ENCODE data around the gene SLC9A9.
"Not testable (repeated sequence)": the region's sequence is repeated elsewhere in the genome, so short reads cannot be mapped to it uniquely, and the experiment has no call there.

Gene SLC9A9

DNA sequence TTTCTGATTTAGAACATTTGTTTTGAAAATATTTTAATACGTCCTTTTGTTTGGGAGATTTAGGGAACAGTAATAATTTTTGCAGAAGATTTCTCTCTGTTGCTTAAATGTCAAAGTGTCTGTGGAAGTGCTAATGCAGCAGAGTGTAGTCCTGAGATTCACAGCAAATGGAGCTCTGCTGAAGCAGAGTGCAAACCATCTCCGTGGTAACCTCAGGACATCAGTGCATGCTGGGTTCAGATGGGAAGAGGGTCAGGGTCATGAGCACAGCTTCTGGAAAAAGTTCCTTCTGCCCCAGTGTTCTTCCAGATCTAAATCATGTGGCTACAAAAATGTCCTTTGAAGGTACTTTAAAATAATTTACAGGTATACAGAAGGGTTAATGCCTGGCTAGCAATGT, 39.9 kb upstream of the SLC9A9 start:
- no peaks in the 10 kb centered on the region for H3K36me3 ChIP-seq
- TF ChIP-seq, protein P1, sequence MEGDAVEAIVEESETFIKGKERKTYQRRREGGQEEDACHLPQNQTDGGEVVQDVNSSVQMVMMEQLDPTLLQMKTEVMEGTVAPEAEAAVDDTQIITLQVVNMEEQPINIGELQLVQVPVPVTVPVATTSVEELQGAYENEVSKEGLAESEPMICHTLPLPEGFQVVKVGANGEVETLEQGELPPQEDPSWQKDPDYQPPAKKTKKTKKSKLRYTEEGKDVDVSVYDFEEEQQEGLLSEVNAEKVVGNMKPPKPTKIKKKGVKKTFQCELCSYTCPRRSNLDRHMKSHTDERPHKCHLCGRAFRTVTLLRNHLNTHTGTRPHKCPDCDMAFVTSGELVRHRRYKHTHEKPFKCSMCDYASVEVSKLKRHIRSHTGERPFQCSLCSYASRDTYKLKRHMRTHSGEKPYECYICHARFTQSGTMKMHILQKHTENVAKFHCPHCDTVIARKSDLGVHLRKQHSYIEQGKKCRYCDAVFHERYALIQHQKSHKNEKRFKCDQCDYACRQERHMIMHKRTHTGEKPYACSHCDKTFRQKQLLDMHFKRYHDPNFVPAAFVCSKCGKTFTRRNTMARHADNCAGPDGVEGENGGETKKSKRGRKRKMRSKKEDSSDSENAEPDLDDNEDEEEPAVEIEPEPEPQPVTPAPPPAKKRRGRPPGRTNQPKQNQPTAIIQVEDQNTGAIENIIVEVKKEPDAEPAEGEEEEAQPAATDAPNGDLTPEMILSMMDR (IDR thresholded peaks at IDR 0.05; ENCODE audit: low read depth, low read length) = no peak
- no peak overlapping the region for H3K4me3 ChIP-seq (ENCODE audit: low read depth, low read length)
- no peaks in the 10 kb centered on the region for H3K9me3 ChIP-seq
- no peaks in the 10 kb centered on the region for H3K4me1 ChIP-seq
- no peak for DNase-seq
- H3K27me3 ChIP-seq = 0 out of 2 replicates have a peak, but pooled peaks cover 4% of the 10 kb centered on the region

DNA sequence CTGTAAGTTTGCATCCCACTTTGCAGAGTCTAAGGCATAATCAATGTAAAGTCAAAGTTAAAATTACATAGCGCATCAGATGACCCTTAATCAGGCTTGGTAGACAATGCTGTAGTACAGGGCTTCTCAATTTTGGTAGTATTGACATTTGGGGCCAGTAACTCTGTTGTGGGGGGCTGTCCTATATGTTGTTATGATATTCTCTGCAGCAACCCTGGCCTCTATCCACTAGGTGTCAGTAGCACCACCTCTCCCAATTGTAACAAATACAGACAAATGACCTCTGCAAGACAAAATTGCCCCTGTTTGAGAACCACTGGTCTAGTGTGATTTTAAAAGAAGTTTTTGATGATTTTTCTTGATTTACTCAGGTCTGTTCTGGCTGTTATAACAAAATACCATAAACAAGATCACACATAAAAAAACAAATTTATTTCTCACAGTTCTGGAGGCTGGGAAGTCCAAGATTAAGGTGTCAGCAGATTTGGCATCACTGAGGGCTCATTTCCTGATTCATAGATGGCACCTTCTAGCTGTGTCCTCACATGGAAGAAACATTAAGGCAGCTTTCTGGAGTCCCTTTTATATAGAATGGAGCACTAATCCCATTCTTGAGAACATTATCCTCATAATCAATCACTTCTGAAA, 37.6 kb upstream of the SLC9A9 start:
- no peak overlapping the region for H3K4me3 ChIP-seq (ENCODE audit: low read depth, low read length)
- H3K27me3 ChIP-seq = no peaks in the 10 kb centered on the region
- no peaks in the 10 kb centered on the region for H3K36me3 ChIP-seq
- DNase-seq = peak; percentile 31
- TF ChIP-seq, protein P1 (IDR thresholded peaks at IDR 0.05; ENCODE audit: low read depth, low read length) = peak; percentile 93
- H3K9me3 ChIP-seq = no peaks in the 10 kb centered on the region
- H3K4me1 ChIP-seq = no peaks in the 10 kb centered on the region

DNA sequence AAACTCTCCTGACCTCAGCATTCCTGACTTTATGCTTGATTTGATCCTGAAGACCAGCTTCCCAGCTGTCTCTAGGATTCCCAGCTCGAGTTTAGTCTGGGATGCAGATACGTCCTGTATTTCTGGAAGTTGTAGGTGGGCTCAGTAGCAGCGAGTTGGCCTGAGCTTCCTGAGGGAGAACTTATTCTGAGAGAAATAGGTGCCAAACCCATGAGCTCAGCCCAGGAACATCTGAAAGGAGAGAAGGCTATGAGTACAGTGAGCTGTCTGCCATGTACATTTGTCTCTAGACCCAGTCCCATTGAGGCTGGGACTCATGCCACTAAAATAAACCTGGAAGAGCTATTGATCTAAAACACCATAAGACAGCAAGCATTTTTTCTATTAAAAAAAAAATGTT, 36.6 kb upstream of the SLC9A9 start:
- DNase-seq = no peak
- TF ChIP-seq, protein P1 (IDR thresholded peaks at IDR 0.05; ENCODE audit: low read depth, low read length) = no peak
- H3K4me3 ChIP-seq (ENCODE audit: low read depth, low read length) = no peak overlapping the region
- no peaks in the 10 kb centered on the region for H3K9me3 ChIP-seq
- no peaks in the 10 kb centered on the region for H3K4me1 ChIP-seq
- H3K27me3 ChIP-seq = no peaks in the 10 kb centered on the region
- no peaks in the 10 kb centered on the region for H3K36me3 ChIP-seq

GRCh38 chr3:143883151-143883550, 34.9 kb upstream of the SLC9A9 start:
- no peaks in the 10 kb centered on the region for H3K9me3 ChIP-seq
- H3K4me3 ChIP-seq (ENCODE audit: low read depth, low read length) = no peak overlapping the region
- TF ChIP-seq, protein P1 (IDR thresholded peaks at IDR 0.05; ENCODE audit: low read depth, low read length) = no peak
- DNase-seq = no peak
- H3K27me3 ChIP-seq = no peaks in the 10 kb centered on the region
- no peaks in the 10 kb centered on the region for H3K4me1 ChIP-seq
- H3K36me3 ChIP-seq = no peaks in the 10 kb centered on the region

GRCh38 chr3:143881095-143881494, 32.8 kb upstream of the SLC9A9 start:
- Histone ChIP-seq H3K36me3 (no peaks in the 10 kb centered on the region), H3K4me1 (no peaks in the 10 kb centered on the region), H3K27me3 (no peaks in the 10 kb centered on the region), H3K4me3 (ENCODE audit: low read depth, low read length) (no peak overlapping the region), H3K9me3 (no peaks in the 10 kb centered on the region)
- TF ChIP-seq, protein P1 (IDR thresholded peaks at IDR 0.05; ENCODE audit: low read depth, low read length) = no peak
- no peak for DNase-seq

DNA sequence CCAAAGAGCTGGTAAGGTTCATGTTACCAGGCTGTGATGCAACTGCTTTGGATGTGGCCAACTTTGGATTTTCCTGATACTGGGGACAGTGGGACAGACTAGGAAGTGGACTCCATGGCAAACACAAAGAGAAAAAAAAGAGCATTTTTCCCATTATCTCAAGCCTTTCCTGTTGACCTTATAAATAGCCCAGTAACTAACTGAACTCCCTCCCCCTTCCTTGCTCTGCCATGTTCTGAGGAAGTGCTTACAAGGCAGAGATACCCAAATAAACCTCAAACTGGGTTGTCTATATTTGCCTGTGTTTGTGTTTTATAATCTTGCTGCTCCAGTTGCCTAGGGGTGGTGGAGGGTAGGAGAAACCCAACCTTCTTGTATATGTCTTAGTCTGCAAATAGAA, 27.3 kb upstream of the SLC9A9 start:
- Histone ChIP-seq H3K36me3 (no peaks in the 10 kb centered on the region), H3K4me3 (ENCODE audit: low read depth, low read length) (no peak overlapping the region), H3K27me3 (no peaks in the 10 kb centered on the region), H3K4me1 (no peaks in the 10 kb centered on the region), H3K9me3 (no peaks in the 10 kb centered on the region)
- TF ChIP-seq, protein P1 (IDR thresholded peaks at IDR 0.05; ENCODE audit: low read depth, low read length) = no peak
- DNase-seq = no peak

GRCh38 chr3:143873553-143873952, 25.3 kb upstream of the SLC9A9 start:
- not testable (repeated sequence) for H3K36me3 ChIP-seq; H3K4me3 ChIP-seq (ENCODE audit: low read depth, low read length); DNase-seq; H3K9me3 ChIP-seq; H3K4me1 ChIP-seq
- peaks cover 15% of the 10 kb centered on the region for H3K27me3 ChIP-seq

Data from BE2C (cell line).